Measurements from ENCODE around the gene SLC16A12.

SLC16A12 gene

DNA sequence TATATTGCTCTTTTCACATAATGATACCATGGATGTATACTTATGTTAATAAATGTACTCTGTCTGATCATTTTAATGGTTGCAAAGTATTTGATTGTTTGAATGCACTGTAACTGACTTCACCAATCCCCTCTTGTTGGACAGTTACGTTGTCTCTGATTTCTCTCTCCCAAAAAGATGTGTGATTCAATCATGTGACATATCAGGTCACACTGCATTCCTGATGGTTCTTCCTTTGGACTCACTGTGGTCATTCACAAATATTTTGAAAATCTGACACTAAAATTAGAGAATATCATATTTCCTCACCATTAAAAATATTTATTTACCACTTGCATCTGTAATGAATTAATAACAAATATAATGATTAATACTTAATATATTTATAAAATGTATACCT is 22.2 kb downstream of the SLC16A12 start:
- DNase-seq (ENCODE audit: low read depth in 2 of 2), result no peak

DNA sequence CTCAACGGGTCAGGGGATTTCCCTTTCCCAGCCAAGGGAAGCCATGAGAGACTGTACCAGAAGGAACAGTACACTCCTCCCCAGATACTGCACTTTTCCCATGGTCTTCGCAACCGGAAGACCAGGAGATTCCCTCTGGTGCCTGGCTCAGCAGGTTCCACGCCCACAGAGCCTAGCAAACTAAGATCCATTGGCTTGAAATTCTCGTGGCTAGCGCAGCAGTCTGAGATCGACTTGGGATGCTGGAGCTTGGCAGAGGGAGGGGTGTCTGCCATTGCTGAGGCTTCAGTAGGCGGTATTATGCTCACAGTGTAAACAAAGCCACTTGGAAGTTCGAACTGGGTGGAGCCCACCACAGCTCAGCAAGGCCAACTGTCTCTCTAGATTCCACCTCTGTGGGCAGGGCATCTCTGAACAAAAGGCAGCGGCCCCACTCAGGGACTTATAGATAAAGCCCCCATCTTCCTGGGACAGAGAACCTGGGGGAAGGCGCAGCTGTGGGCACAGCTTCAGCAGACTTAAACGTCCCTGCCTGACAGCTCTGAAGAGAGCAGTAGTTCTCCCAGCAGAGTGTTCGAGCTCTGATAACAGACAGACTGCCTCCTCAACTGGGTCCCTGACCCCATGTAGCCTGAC is 29.6 kb downstream of the SLC16A12 start:
- DNase-seq (ENCODE audit: low read depth in 2 of 2), result no peak

DNA sequence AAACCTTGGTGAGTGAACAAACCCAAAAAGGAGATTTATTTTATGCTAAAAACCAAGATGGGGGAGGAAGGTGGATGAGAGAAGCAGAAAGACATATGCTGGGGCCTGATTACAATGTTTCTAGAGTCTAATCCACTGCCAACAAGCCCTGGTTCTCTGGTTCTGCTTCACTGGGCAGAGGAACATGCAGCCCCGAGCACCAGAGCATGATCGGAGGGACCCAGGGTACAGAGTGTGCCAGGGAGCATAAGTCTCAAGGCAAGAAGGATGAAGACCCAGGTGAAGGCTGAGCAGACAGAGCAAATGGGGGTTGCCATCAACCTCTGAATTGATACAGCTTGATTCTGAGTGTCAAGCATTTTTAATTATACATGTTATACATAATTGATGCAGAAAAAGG is 30.7 kb downstream of the SLC16A12 start:
- no peak for DNase-seq (ENCODE audit: low read depth in 2 of 2)

DNA sequence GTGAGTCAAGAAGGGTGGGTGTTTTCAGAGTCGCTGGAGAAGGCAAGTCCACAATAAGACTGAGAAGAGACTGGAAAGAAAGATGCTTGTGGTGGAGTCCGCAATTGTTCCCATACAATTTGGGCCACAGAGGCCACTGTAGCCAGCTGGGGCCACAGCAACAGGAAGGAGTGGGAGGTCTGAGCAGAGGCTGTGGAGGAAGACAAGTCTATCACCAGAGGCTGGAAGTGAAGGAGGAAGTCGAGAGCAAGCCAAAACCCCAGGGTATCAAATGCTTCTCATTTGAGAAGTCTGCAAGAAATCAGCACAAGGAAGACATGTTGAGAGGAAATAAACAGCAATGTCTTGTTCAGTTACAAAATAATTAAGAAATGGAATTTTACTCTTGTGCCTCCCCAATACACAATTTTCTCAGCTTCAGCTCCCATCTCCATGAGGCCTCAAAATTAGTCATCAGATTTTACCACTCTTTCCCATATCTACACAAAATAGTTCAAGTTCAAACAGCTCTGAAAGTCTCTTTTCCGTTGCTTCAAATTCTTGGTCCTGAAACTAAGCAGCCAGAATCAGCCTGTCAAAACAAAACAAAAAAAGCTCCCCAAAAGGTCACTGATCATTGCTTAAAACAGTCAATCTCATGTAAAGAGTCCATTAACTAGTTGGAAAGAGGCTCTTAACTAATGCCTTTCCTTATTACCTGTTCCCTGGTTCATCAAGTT is 31.6 kb downstream of the SLC16A12 start:
- DNase-seq (ENCODE audit: low read depth in 2 of 2), result no peak

DNA sequence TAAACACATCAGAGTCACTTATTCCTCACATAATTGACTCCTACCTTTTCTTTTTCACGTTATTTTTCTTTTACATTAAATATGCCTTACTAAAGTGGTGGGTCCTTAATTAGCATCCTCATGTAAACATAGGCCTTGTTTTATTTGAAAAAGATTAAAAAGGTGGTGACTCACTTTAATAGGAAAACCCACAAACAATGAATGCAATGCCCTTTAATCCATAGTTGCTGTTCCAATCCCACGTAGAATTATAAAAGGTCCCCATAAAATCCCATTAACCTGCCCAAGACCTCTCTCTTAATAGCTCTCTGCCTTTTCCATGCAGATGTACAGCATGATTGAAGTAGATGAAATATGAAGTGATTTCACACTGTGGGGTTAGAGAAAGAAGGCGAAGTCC is 32.2 kb downstream of the SLC16A12 start:
- no peak for DNase-seq (ENCODE audit: low read depth in 2 of 2)

DNA sequence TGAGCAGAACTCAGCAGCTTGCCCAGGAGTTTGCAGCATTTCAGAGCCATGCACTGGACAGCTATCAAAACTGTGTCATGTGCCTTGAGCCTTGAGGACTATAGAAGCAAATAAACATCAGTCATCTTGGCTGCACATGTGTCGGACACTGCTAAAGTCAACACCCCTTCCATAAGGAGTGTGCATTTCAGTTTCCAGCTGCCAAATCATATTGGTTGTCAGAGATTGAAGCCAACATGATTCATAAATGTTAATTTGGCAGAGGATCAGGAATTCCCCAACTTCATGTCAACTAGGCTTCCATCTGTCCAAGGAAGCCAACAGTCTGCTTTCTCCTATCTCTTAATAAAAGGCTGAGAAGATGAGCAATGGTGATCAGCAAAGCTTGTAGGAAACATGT is 32.8 kb downstream of the SLC16A12 start:
- no peak for DNase-seq (ENCODE audit: low read depth in 2 of 2)

DNA sequence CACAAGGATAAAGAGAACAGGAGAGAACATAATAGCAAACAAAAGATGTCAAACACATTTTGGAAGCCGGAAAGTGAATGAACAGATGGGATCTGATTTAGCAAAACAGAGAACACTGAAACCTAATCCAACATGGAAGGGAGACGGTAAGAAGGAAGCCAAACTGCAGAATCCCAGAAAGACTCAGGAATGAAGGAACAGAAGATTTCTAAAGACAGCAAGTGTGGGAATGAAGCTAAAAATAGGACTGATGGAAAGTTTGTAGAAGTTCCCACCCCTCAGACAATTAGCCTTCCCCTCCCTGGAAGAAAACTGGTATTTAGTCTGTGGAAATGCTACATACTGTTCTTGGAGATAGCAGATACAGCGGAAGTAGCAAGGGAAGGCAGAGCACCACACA is 40.8 kb downstream of the SLC16A12 start:
- no peak for DNase-seq (ENCODE audit: low read depth in 2 of 2)

DNA sequence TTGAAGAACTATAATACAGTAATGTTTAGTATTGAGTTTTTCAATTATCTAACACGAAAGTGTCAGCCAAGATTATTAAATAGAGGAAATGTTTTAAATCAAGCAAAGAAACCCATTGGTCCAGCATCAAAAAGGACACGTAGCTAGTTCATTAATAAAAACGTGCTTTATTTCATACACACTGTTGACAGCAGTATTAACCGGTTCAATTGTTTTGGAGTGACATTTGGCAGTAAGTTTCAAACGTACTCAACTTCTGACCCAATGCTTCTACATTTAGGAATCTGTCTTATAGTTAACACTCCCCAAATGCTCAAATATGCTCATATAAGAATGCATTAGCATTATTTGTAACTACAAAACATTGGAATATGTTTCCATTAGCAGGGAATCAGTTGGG is 41.3 kb downstream of the SLC16A12 start:
- no peak for DNase-seq (ENCODE audit: low read depth in 2 of 2)

DNA sequence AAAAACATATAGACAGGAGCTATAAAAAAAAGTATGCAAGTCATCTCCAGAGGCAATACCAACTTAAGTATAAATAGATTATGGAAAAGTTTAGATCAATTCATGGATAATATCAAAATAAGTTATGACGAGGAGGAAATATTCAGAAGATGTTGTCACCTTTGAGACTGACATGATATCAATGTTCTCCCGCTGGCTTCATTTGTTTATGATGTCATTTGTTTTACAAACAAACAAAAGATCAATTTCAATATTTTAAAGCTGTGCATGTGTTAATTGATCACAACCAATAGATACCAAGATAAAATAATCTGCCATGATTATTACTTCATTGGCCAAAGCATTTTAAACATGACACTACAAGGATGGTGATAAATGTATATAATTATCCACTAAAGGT is 43.5 kb downstream of the SLC16A12 start:
- DNase-seq (ENCODE audit: low read depth in 2 of 2), result no peak

DNA sequence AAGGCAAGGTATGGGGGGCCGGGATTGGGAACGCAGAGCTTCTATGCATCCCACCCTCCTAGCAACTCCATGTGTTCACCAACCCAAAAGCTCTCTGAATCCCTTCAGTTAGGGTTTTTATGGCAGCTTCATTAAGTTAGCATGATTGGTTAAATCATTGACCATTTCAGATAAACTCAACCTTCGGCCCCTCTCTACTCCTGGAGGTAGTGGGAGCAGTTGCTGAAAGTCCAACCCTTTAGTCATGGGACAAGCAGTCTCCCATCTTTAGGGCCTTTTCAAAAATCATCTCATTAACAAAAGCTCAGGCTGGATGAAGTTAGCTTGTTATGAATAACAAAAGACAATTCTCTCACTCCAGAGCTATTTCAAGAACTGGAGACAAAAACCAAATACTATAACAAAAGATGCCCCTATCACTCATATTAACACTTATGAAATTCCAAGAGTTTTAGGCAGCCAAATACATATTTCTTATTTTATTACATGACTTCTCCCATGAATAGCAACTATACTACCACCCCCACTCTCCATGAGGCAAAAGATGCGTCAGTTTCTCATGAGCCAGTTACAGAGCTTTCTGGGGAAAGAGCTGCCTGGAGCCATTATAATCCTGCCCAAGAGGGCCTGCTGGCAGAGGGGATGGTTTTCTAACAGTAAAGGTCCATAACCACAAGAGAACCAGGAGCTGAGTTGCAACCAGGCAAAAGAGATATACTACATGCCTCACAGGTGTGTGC is 44.6 kb downstream of the SLC16A12 start:
- DNase-seq (ENCODE audit: low read depth in 2 of 2), result no peak

DNA sequence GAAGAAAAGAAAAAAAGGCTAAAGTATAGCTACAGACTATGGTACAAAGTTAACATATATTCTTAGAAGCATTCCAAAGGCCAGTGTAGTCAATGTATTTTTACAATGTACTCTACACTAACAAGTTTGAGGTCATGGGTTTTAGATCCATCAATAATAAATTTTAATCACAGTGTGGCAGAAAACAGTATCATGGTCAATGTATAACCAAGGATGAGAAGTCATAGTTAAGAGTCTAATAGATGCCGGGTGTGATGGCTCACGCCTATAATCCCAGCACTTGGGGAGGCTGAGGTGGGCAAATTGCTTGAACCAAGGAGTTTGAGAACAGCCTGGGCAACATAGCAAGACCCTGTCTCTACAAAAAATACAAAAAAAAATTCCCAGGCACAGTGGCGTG is 53.1 kb downstream of the SLC16A12 start:
- DNase-seq (ENCODE audit: low read depth in 2 of 2), result no peak

DNA sequence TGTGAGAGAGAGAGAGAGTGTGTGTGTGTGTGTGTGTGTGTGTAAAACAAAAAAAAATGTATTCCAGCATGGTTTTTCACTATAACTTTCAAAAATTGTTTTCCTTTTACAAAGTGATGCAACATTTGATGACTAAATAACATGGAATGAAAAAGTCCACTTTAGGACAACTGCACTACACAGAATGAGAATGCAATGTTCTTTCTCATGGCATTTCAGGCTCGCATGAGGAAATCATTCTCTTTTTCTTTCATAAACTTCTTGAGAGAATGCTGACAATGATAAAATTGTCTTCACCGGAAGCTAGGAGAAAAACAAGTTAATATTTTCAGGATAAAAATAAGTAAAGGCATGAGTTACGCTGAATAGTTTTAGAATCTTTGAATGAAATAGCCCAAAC is 53.7 kb downstream of the SLC16A12 start:
- no peak for DNase-seq (ENCODE audit: low read depth in 2 of 2)

DNA sequence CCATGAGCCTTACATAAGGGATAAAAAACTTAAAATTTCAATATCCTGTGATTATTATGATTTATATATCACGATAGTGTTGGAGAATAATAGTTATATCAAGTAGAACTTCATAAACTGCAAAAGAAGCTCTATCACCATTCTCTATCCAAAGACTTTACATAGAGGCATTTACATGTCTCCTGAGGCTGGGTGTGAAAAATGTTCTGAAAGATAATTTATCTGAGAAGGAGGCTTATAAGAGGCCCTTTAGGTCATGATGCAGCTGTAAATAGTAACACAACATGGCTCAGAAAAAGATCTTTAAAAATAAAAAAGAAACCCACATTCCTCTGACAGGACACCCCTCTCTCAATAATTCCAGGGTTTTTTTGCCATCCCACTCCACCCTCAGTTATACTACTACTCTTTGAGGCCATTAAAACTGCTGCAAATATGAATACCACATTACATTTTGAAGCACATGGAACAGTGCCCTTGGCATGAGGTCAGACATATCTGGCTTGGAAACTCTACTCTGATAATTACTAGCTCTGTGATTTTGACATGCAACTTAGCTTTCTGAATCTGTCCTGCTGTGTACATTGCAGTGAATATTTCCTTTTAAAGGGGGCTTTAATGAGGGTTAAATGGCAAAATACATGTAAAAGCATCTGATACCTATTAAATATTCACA is 55.5 kb downstream of the SLC16A12 start:
- no peak for DNase-seq (ENCODE audit: low read depth in 2 of 2)

DNA sequence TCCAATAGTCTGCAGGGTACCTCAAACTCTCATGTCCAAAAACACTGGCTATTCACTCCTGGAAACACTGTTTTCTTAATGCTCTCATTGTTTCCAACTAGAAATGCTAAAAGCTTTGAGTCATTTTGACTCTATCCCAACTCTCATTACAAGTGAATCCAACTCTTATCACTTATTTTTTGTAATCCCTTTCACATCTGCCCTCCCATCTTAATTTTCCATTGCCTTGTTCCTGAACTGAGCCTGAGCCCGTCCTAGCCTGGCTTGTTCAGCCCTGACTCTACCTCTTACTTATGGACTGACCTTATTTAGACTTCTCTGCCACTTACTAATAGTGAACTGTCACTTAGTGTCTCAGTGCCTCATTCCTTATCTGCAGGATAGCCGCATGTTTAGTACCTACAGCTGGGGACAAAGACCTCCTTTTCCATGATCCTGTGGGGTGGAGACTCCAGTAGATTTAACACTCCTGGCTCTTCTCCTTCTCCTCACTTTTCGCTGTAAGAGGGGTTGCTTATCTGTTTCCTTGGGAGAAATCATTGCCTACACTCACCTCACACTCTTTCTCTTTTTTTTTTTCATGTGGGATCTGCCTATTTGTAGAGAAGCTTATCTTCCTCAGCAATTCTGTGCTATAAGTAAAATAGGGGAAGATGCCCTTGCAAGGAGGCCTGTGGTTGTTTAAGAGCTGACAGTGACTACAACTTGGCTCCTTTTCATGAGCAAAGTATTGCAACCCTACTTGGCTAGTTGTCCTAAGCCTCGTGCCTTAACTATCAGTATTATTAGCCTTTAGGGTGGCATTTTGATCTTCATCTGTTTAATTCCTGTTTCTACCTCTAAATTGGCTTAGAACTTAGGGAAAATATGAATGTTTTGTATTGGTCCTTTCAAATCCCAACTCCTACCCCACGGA is 56.4 kb downstream of the SLC16A12 start:
- no peak for DNase-seq (ENCODE audit: low read depth in 2 of 2)

DNA sequence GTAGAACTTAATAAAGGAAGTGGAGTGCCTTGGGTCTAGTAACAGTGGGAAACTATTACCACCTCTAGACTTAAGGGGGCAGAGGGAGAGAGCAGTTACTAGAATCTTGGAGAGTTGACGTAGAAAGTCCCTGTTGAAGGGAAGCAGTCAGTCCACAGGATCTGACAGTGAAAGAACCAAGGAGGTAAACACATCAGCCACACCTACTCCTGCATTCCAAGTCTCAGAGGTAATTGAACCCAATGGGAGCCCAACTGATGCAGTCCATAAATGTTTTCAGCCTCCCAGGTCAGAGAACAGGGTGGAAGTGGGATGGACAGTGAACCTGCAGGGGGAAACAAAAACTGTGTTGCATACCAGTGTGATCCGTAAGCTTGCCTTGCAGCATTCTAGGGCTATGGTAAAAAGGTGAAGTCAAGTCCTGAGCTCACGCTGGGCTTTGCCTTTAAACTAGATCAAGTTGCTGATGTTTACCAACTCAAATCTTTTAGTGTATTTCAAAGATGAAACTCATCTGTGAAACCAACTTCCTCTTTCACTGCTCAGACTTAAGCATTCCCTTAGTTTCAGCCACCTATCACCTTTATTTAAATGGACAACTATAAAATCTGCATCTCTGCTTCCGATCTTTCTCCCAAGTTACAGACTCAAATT is 57.2 kb downstream of the SLC16A12 start:
- no peak for DNase-seq (ENCODE audit: low read depth in 2 of 2)

DNA sequence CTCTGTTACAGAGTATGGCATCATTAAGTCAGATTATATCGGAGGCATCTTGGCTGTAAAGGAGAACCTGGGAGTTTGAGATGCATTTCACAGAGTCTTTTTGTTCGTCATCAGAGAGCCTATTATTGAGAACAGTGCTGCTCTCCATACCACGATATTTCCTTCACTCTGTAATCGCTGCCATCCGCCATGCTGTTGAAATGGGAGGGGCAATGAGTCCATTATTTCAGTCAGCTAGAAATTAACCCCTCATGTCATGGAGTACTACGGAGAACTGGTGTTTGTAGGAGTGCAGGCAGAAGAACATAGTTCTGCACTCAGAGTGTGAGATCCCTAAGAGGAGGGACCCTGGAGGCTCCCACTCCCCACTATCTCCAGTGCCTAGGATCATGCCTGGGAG is 59.2 kb downstream of the SLC16A12 start:
- DNase-seq (ENCODE audit: low read depth in 2 of 2), result no peak

DNA sequence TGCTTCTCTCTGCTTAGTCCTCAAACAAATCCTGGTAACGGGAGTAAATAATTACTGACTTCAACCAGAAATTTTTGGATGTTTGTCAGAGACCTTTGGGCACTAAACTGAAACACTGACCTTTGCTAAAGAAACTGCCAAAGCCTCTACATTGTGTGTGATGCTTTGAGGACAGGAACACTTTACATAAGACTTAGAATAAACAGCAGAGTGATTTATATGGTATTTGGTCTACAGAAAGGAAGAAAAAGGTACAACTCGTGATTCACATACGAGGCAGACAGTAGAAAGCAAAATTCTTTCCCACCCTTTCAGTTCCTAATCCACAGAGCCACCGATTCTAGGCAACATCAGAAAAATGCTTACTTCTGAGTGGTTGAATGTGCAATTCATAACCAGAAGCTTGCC is 59.8 kb downstream of the SLC16A12 start:
- no peak for DNase-seq (ENCODE audit: low read depth in 2 of 2)

DNA sequence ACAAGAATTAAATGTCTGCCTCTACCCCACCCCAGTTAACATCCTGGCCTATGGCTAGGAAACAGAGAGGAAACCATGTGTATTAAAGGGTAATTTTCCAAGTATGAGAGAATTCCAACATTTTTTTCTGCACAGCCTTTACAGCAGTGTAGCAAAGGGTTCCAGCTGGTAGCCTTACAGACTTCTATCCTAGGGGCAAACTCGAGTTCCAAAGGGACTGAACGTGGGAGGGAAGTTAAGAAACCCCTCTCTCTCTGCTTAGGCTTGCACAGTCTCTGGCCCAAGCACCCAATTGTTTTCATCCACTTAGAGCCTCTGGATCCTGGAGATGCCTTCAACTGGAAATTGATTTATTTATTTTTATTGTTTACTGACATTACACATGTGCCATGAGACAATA is 60.3 kb downstream of the SLC16A12 start:
- no peak for DNase-seq (ENCODE audit: low read depth in 2 of 2)

DNA sequence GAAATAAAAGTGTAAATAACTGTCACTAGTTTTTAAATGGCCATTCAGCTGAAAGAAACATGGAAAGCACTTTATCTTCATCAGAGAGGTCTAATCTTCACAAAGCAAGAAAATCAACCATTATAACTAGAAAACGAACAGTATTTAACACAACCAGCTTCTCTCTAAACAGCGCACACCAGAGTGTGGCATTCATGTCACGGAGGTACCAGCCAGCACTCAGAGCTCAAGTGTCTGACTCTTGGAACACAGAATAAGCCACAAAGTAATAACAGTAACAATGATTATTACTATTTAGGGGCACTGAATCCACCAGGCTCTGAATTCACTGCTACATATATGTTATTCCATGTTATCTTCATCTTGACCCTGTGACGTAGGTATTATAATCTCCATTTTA is 60.9 kb downstream of the SLC16A12 start:
- DNase-seq (ENCODE audit: low read depth in 2 of 2), result no peak

DNA sequence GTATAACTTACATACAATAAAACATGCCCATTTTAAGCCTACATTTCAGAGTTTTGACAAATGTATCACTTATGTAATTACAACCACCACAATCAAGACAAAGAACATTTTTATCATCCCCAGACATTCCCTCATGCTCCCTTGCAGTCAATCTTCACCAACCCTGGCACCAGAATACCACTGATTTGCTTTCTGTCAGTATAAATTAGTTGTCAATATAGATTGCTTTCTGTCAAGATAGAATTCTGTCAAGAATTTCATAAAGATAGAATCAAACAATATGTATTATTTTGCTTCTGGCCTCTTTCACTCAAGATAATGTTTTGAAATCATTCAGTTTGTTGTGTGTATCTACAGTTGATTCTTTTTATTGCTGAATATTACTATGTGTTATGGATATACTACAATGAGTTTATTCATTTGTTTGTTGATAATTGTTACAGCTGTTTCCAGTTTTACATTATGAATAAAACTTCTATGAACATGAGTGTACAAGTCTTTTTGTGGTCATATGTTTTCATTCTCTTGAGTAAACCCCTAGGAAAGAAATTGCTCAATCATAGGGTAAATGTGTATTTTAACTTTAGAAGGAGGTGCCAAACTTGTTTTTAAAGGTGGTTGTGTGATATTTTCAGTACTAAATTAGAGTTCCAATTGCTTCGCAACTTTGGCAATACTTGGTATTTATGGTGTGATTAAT is 64.1 kb downstream of the SLC16A12 start:
- no peak for DNase-seq (ENCODE audit: low read depth in 2 of 2)

Data from stimulated activated CD4-positive, alpha-beta T cell treated with anti-CD3 and anti-CD28 coated beads, Interleukin-1b, Interleukin-23, amount 100 ng/mL, for 1 hour (primary cell).